GM12891 (cell line): ENCODE measurements around the gene ALDH1A3.

Source experiments
- DNase-seq: peaks from one replicate; pipeline ENCODE4 v3.0.0; 2011; ENCODE audit warnings: low spot score; ENCODE audit not compliant: insufficient read length
- FAIRE-seq: peaks from 2 replicates; lab custom pipeline; 2011; peaks lifted over from hg19 to GRCh38; lab: Jason Lieb, UNC
- PAX5 ChIP-seq: IDR thresholded peaks from 2 replicates; pipeline ENCODE4 v1.6.1; 2011; ENCODE audit warnings: low read length, moderate library complexity, mild to moderate bottlenecking; ENCODE audit not compliant: insufficient read depth, severe bottlenecking
- POLR2A ChIP-seq: IDR thresholded peaks from 2 replicates; pipeline ENCODE4 v1.6.1; 2011; ENCODE audit warnings: low read depth, low read length, control low read depth
- POLR2AphosphoS5 ChIP-seq: IDR thresholded peaks from 2 replicates; pipeline ENCODE4 v1.6.1; 2011; ENCODE audit warnings: low read depth, low read length, control low read depth
- POU2F2 ChIP-seq: IDR thresholded peaks from 2 replicates; pipeline ENCODE4 v1.6.1; 2011; ENCODE audit warnings: low read depth, mild to moderate bottlenecking, control low read depth, low read length, moderate library complexity
- SPI1 ChIP-seq: IDR thresholded peaks from 2 replicates; pipeline ENCODE4 v1.6.1; 2011; ENCODE audit warnings: low read depth, low read length, control low read depth
- TAF1 ChIP-seq: IDR thresholded peaks from 2 replicates; pipeline ENCODE4 v1.6.1; 2011; ENCODE audit warnings: low read depth, low read length, control low read depth

The ALDH1A3 gene

DNA sequence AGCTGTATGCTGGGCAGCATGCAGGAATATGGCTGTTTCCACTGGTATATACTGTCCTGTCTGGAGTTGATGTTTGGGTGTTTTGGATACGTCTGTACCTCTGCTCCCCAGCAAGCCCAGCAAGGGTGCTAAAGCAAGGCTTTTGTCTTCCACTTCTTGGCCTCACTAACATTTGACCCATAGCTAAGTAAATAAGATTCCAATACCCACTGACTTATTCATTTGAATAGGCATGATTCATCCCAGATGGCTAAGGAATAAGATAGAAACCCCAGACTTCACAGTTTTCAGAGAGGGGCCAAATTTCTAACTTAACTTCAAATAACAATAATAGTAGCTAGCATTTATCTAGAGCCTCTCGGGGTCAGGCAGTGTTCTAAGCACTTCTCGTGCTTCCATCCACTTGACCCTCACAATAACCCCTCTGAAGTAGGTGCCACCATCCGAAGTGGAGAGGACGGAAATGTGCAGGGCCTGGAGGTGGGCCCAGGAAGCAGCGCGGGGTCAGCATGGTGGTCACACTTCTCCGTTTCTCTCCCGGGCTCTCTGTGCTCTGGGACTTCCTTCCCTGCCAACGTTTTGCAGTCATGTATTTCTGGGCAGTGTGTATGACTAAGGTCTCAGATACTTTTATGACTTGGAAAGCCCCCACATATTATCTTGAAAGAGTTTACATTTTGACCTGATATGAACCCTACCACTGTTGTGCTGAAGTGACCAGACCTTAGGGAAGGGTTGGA lies 78.9 kb downstream of the ALDH1A3 start:
- TF ChIP-seq POLR2AphosphoS5 (no peak), PAX5 (no peak), POLR2A (no peak), SPI1 (no peak), TAF1 (no peak), POU2F2 (no peak)
- DNase-seq (no peak), FAIRE-seq (peak; percentile 50)

DNA sequence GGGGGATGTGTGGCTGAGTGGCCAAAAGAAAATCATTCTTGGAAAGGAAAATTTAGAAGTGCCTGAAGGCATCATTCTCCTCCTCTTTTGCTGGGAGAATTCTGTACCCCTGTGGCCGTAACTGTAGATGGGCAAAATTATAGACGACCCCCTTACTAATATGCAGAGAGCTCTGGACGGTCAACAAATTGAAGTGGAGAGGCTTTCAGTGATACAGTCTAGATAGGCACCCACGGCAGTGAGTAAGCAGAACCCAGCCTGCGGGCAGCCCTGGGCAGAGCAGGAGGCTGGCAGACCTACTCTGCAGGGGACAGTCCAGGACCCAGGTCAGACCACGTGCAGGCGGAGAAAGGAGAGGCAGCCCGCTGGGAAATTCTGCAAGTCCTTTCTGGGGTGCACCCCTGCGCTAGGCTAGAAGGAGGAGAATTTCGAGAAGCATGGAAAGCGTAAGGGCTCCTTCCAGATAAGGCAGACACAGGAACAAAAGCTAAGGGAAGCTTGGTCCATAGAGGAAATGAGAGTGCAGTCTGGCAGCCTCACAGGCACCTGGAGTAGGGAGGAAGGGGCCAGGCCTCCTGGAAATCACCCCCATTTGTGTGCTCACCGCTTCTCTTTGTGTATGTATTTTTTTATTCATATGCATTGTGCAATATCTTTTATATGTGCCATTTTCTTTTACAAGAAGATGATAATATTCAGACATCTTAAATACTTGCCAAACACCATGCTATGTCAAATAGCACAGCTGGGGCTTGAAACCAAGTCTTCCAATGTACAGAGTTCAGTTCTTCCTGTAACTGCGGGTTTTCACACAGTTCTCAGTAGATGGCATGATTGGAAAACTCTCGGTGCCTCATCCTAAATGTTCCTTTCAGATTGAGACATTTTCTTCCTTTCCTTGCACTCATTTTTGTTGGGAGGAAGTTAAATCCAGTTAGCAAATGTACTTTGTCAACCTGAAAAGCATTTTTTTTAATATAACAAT lies 79.7 kb downstream of the ALDH1A3 start:
- DNase-seq (no peak), FAIRE-seq (no peak)
- TF ChIP-seq TAF1 (no peak), POU2F2 (no peak), PAX5 (no peak), POLR2A (no peak), SPI1 (no peak)
